Measurements from ENCODE around the gene MYO18B.

- no peak for TF ChIP-seq POLR2A (IDR thresholded peaks at IDR 0.05; ENCODE audit: low read depth, low read length)
- TF ChIP-seq POLR2AphosphoS5 (IDR thresholded peaks at IDR 0.05; ENCODE audit: low read depth, low read length), result no peak
- no peak for TF ChIP-seq TAF1 (IDR thresholded peaks at IDR 0.05; ENCODE audit: low read depth, low read length)
These were observed 2.2 kb upstream of the MYO18B start for GRCh38 chr22:25739659-25740344.
